Keratinocyte (primary cell): Measurements from ENCODE around the gene LSP1. TPM values are rescaled to one million over a fixed set of nuclear protein-coding genes. Genes with fewer than 3 reads are reported as not detected.

Experiments
- DNase-seq: peaks from one replicate; pipeline ENCODE4 v3.0.0-alpha.2; 2011; ENCODE audit warnings: low read depth, missing footprints, low spot score
- FAIRE-seq: peaks from 2 replicates; lab custom pipeline; 2011; peaks lifted over from hg19 to GRCh38; lab: Jason Lieb, UNC
- H2AFZ ChIP-seq: 2 replicates; pipeline ENCODE4 v1.6.0; 2012; ENCODE audit warnings: low read length, control low read depth, inconsistent platforms; ENCODE audit not compliant: control insufficient read depth
- H3K27ac ChIP-seq: 2 replicates; pipeline ENCODE4 v1.5.1; 2011; ENCODE audit warnings: low read length; ENCODE audit not compliant: control insufficient read depth, insufficient read depth
- H3K27me3 ChIP-seq: 3 replicates; pipeline ENCODE4 v1.6.0; 2011; ENCODE audit warnings: low read length; ENCODE audit not compliant: control insufficient read depth, insufficient read depth; ENCODE audit errors: extremely low read depth
- H3K36me3 ChIP-seq, 2 experiments: 2 replicates in 1 of 2; 3 replicates in 1 of 2; pipeline ENCODE4 v1.5.1; 2011; ENCODE audit warnings: low read length in 2 of 2, mild to moderate bottlenecking in 1 of 2; ENCODE audit not compliant: control insufficient read depth in 2 of 2, insufficient read depth in 2 of 2; ENCODE audit errors: extremely low read depth in 1 of 2
- H3K4me1 ChIP-seq: 3 replicates; pipeline ENCODE4 v1.5.1; 2011; ENCODE audit warnings: low read length; ENCODE audit not compliant: control insufficient read depth, insufficient read depth; ENCODE audit errors: extremely low read depth
- H3K4me2 ChIP-seq: 3 replicates; pipeline ENCODE4 v1.6.0; 2011; ENCODE audit warnings: low read depth, low read length; ENCODE audit not compliant: control insufficient read depth, insufficient read depth; ENCODE audit errors: extremely low read depth
- H3K4me3 ChIP-seq, 3 experiments: fragments of 200-600 bp in 1 of 3; sonication (generic) in 1 of 3; 2 replicates in 2 of 3; 3 replicates in 1 of 3; pipeline ENCODE4 v1.5.1; 2011 to 2016; ENCODE audit warnings: low read length in 3 of 3, mild to moderate bottlenecking in 3 of 3, control low read depth in 2 of 3, inconsistent platforms in 1 of 3, low read depth in 1 of 3, mixed read lengths in 1 of 3, mixed run types in 1 of 3, moderate library complexity in 1 of 3; ENCODE audit not compliant: control insufficient read depth in 2 of 3, insufficient read depth in 2 of 3; ENCODE audit errors: extremely low read depth in 1 of 3
- H3K79me2 ChIP-seq: 2 replicates; pipeline ENCODE4 v1.6.0; 2012; ENCODE audit warnings: low read length; ENCODE audit not compliant: control insufficient read depth, insufficient read depth
- H3K9ac ChIP-seq: 3 replicates; pipeline ENCODE4 v1.6.0; 2011; ENCODE audit warnings: low read length; ENCODE audit not compliant: control insufficient read depth, insufficient read depth; ENCODE audit errors: extremely low read depth
- H3K9me1 ChIP-seq: 3 replicates; pipeline ENCODE4 v1.6.0; 2011; ENCODE audit warnings: low read length; ENCODE audit not compliant: control insufficient read depth, insufficient read depth; ENCODE audit errors: extremely low read depth
- H3K9me3 ChIP-seq: 2 replicates; pipeline ENCODE4 v1.5.1; 2012; ENCODE audit warnings: low read depth, low read length; ENCODE audit not compliant: control insufficient read depth
- H4K20me1 ChIP-seq: 3 replicates; pipeline ENCODE4 v1.6.0; 2011; ENCODE audit warnings: low read length; ENCODE audit not compliant: control insufficient read depth, insufficient read depth; ENCODE audit errors: extremely low read depth
- CTCF ChIP-seq, 3 experiments: IDR thresholded peaks in 1 of 3; conservative IDR thresholded peaks in 1 of 3; optimal IDR thresholded peaks in 1 of 3; 2 replicates in 2 of 3; 3 replicates in 1 of 3; pipeline versions ENCODE3 to v1.5.1; 2011; ENCODE audit warnings: low read length in 3 of 3, mild to moderate bottlenecking in 3 of 3, moderate library complexity in 2 of 3, control low read depth in 1 of 3, inconsistent platforms in 1 of 3; ENCODE audit not compliant: insufficient read depth in 2 of 3; ENCODE audit errors: extremely low read depth in 1 of 3
- EZH2 ChIP-seq: IDR thresholded peaks from one replicate; pipeline ENCODE4 v1.6.1; 2012; ENCODE audit warnings: inconsistent platforms, mild to moderate bottlenecking, low read length, moderate library complexity
- dilution Hi-C: fragments of 300-500 bp; cut with MboI; formaldehyde crosslinking; loops from one replicate; pipeline ENCODE4 v1.7.0; 2020; ENCODE audit warnings: low sequenced_read_pairs; ENCODE audit not compliant: extremely low pct_ligation_motif_present
- polyA plus RNA-seq, 5 experiments: library from polyadenylated mRNA; depleted of rRNA in 3 of 5; stranded (reverse) in 3 of 5; stranded (forward) in 1 of 5; unstranded in 1 of 5; fragments of >200 nt; gene quantifications; 1 replicate in 1 of 5; 2 replicates in 3 of 5; 3 replicates in 1 of 5; pipeline versions ENCODE4 v1.2.1 to v1.2.3, GENCODE V29; 2011 to 2012; ENCODE audit warnings: missing spikeins in 2 of 5, low read depth in 1 of 5, low replicate concordance in 1 of 5

Gene LSP1
- polyA plus RNA-seq, 1 donor (not counting 4 experiments of a cell fraction or from before 2014, with no cell fraction given): 0.94 TPM

DNA sequence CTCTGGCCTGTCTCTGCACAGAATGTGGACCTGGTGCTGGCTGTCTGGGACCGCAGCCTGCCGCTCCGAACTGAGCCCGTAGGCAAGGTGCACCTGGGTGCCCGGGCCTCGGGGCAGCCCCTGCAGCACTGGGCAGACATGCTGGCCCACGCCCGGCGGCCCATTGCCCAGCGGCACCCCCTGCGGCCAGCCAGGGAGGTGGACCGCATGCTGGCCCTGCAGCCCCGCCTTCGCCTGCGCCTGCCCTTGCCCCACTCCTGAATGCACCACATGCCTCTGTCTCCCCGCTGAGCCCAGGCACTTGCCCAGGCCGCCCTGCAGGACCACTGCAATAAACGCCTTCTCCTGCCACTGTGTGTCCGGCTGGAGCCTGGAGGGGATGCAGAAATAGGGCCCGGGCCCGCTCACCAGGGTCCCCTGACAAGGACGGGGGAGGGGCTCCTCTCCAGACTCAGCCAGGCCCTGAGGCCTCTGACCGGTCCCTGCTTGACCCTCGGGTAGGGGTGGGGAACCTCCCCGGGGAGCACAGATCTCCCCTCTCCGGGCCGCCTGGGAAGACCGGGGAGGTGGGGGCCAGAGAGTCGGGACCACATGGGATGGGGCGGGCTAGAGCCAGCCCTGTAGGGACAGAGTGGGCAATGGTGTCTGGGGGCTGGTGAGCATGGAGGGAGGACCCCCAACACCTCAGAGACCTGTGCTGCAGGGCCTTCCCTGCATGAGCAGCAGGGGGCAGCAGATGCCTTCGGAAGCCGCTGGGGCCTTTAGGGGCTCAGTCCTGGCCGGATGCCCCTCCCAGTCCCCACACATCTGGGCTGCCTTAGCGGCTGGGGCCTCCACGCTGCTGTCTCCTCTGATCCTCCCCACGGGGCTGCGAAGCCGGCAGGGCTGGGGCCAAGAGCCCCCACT is 15.5 kb upstream of the LSP1 start:
- Histone ChIP-seq H3K9me3 (no peaks in the 10 kb centered on the region), H3K9ac (no peak overlapping the region), H3K4me2 (peak overlapping the region; percentile 94), H4K20me1 (no peaks in the 10 kb centered on the region), H3K9me1 (no peaks in the 10 kb centered on the region), H2AFZ (no peak overlapping the region), H3K27me3 (no peaks in the 10 kb centered on the region), H3K4me1 (peaks cover 57% of the 10 kb centered on the region), H3K27ac (no peak overlapping the region), H3K4me3 (peak overlapping the region; percentile 2 to 38 (median 33)), H3K79me2 (peaks cover 23% of the 10 kb centered on the region), H3K36me3 (no peaks in the 10 kb centered on the region)
- no peak for TF ChIP-seq EZH2
- peak in 2 of 3 experiments; percentile 75 to 95 for TF ChIP-seq CTCF (optimal IDR thresholded peaks at IDR 0.05 in 1 of 3, IDR thresholded peaks at IDR 0.05 in 1 of 3, conservative IDR thresholded peaks at IDR 0.05 in 1 of 3; ENCODE audit: extremely low read depth in 1 of 3, insufficient read depth in 2 of 3, low read length in 3 of 3)
- DNase-seq (no peak), FAIRE-seq (no peak)
- dilution Hi-C loops: no loop called here

DNA sequence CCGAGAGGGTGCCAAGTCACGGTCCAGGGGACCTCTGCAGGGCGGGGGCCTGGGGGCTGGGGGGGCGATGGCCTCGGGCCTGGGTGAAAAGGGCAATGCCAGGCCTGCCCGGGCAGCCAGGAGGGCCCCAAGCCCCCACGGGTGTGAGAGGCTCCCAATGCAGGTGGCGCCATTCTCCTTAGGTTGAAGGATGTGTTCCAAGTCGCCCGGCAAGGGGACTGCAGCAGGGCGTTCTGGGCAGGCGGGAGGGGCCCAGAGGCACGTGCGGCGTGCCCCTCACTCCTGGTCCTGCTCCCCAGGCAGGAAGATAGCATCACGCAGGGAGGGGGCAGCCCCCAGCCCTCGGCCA is 14.8 kb upstream of the LSP1 start:
- Histone ChIP-seq H3K27me3 (no peaks in the 10 kb centered on the region), H3K9me1 (no peaks in the 10 kb centered on the region), H3K4me1 (peaks cover 59% of the 10 kb centered on the region), H3K4me2 (peak overlapping the region; percentile 94), H3K36me3 (no peaks in the 10 kb centered on the region), H3K27ac (no peak overlapping the region), H2AFZ (no peak overlapping the region), H4K20me1 (no peaks in the 10 kb centered on the region), H3K4me3 (no peak overlapping the region), H3K79me2 (peaks cover 23% of the 10 kb centered on the region), H3K9me3 (no peaks in the 10 kb centered on the region), H3K9ac (no peak overlapping the region)
- no peak for TF ChIP-seq EZH2
- TF ChIP-seq CTCF (optimal IDR thresholded peaks at IDR 0.05 in 1 of 3, IDR thresholded peaks at IDR 0.05 in 1 of 3, conservative IDR thresholded peaks at IDR 0.05 in 1 of 3; ENCODE audit: extremely low read depth in 1 of 3, insufficient read depth in 2 of 3, low read length in 3 of 3): no peak
- dilution Hi-C loops: no loop called here
- DNase-seq (no peak), FAIRE-seq (no peak)
